AG09309 (cell line): ENCODE data around the gene PHACTR3.

Experiments
- DNase-seq: peaks from one replicate; pipeline ENCODE4 v3.0.0-alpha.2; 2010; ENCODE audit warnings: low read depth
- H3K4me3 ChIP-seq: 2 replicates; pipeline ENCODE4 v1.5.1; 2011; ENCODE audit warnings: mild to moderate bottlenecking, low read depth, low read length, moderate library complexity; ENCODE audit not compliant: control insufficient read depth
- CTCF ChIP-seq: IDR thresholded peaks from 2 replicates; pipeline ENCODE4 v1.5.1; 2011; ENCODE audit warnings: mild to moderate bottlenecking, low read depth, low read length, inconsistent platforms; ENCODE audit not compliant: insufficient read depth, control insufficient read depth; ENCODE audit errors: missing control alignments

The PHACTR3 gene

GRCh38 chr20:59600472-59600871 is 3.9 kb upstream of the PHACTR3 start:
- no peak for DNase-seq
- no peak overlapping the region for H3K4me3 ChIP-seq
- TF ChIP-seq CTCF, result no peak

GRCh38 chr20:59602546-59603080 is 1.7 kb upstream of the PHACTR3 start:
- TF ChIP-seq CTCF, result no peak
- no peak overlapping the region for H3K4me3 ChIP-seq
- no peak for DNase-seq

- TF ChIP-seq CTCF, result no peak
- no peak for DNase-seq
- no peak overlapping the region for H3K4me3 ChIP-seq
Observed at GRCh38 chr20:59603176-59603575, 1.2 kb upstream of the PHACTR3 start.

GRCh38 chr20:59604741-59605600 is 631 bp downstream of the PHACTR3 start:
- TF ChIP-seq CTCF, result no peak
- no peak for DNase-seq
- H3K4me3 ChIP-seq, result no peak overlapping the region

- H3K4me3 ChIP-seq, result no peak overlapping the region
- no peak for DNase-seq
- TF ChIP-seq CTCF, result no peak
Observed at GRCh38 chr20:59605601-59606364, 1.4 kb downstream of the PHACTR3 start.

GRCh38 chr20:59606566-59606965 is 2.2 kb downstream of the PHACTR3 start:
- TF ChIP-seq CTCF, result no peak
- DNase-seq, result no peak
- no peak overlapping the region for H3K4me3 ChIP-seq
